IMR-90 (cell line): ENCODE measurements around the gene GDPD2. TPM values are rescaled to one million over a fixed set of nuclear protein-coding genes. Genes with fewer than 3 reads are reported as not detected.

Experiments used
- ATAC-seq: fragments of 200-7000 bp; cut with Tn5 transposase; 2 replicates; pipeline ENCODE4 v1.9.1; 2020; ENCODE audit warnings: low read depth, mild to moderate bottlenecking, moderate library complexity
- BruUV-seq: library from RNA; stranded (reverse); fragments of 400-500 nt; replicated peaks from 2 replicates; lab custom pipeline; 2021; lab: Mats Ljungman, UMichigan
- CTCF ChIA-PET: fragments of 300-600 bp; formaldehyde crosslinking; extraction: SDS; loops from one replicate; lab custom pipeline; 2021; ENCODE audit warnings: antibody characterized with exemption; lab: Yijun Ruan, JAX
- POLR2A ChIA-PET: fragments of 300-600 bp; sonication (Branson Sonifier 250); formaldehyde crosslinking; loops from one replicate; lab custom pipeline; 2022; ENCODE audit warnings: antibody characterized with exemption; ENCODE audit not compliant: unreplicated experiment; lab: Charles Lee
- DNase-seq: peaks from one replicate; pipeline ENCODE4 v3.0.0; 2013
- H2AFZ ChIP-seq: replicated peaks from 2 replicates; pipeline ENCODE3; 2013; ENCODE audit warnings: low read length, mild to moderate bottlenecking; ENCODE audit not compliant: poor library complexity
- H2AK5ac ChIP-seq: 2 replicates; pipeline ENCODE4 v1.6.1; 2013; ENCODE audit warnings: low read depth, low read length, inconsistent platforms
- H2AK9ac ChIP-seq: replicated peaks from 2 replicates; pipeline ENCODE3; 2013; ENCODE audit warnings: mild to moderate bottlenecking, low read depth, low read length, moderate library complexity; ENCODE audit not compliant: poor library complexity
- H2BK120ac ChIP-seq: 2 replicates; pipeline ENCODE4 v1.6.1; 2013; ENCODE audit warnings: low read depth, low read length, inconsistent platforms
- H2BK15ac ChIP-seq: 3 replicates; pipeline ENCODE4 v1.6.1; 2013; ENCODE audit warnings: low read depth, low read length, inconsistent platforms
- H2BK20ac ChIP-seq: 2 replicates; pipeline ENCODE4 v1.6.1; 2013; ENCODE audit warnings: low read depth, mild to moderate bottlenecking, inconsistent platforms, low read length, moderate library complexity
- H2BK5ac ChIP-seq: 2 replicates; pipeline ENCODE4 v1.6.1; 2013; ENCODE audit warnings: mild to moderate bottlenecking, low read depth, low read length, inconsistent platforms; ENCODE audit not compliant: poor library complexity, severe bottlenecking
- H3K14ac ChIP-seq: replicated peaks from 2 replicates; pipeline ENCODE4 v1.6.1; 2013; ENCODE audit warnings: low read depth, low read length, inconsistent platforms
- H3K18ac ChIP-seq: 2 replicates; pipeline ENCODE4 v1.6.1; 2013; ENCODE audit warnings: low read depth, low read length, control low read depth
- H3K23ac ChIP-seq: 2 replicates; pipeline ENCODE4 v1.6.1; 2013; ENCODE audit warnings: low read depth, low read length, inconsistent platforms
- H3K27ac ChIP-seq: 2 replicates; pipeline ENCODE4 v1.5.1; 2013; ENCODE audit warnings: mild to moderate bottlenecking, control low read depth, low read length; ENCODE audit not compliant: insufficient read depth
- H3K27me3 ChIP-seq: 2 replicates; pipeline ENCODE4 v1.6.1; 2013; ENCODE audit warnings: low read length; ENCODE audit not compliant: control insufficient read depth, insufficient read depth
- H3K36me3 ChIP-seq: 2 replicates; pipeline ENCODE4 v1.6.1; 2013; ENCODE audit warnings: low read length, mixed read lengths; ENCODE audit not compliant: control insufficient read depth, insufficient read depth
- H3K4ac ChIP-seq: 2 replicates; pipeline ENCODE4 v1.6.1; 2013; ENCODE audit warnings: low read depth, low read length, inconsistent platforms
- H3K4me1 ChIP-seq: 2 replicates; pipeline ENCODE4 v1.6.1; 2013; ENCODE audit warnings: low read length, mixed read lengths; ENCODE audit not compliant: control insufficient read depth, insufficient read depth
- H3K4me2 ChIP-seq: 2 replicates; pipeline ENCODE4 v1.6.1; 2013; ENCODE audit warnings: low read depth, mild to moderate bottlenecking, control low read depth, low read length, moderate library complexity
- H3K4me3 ChIP-seq: 2 replicates; pipeline ENCODE4 v1.5.1; 2013; ENCODE audit warnings: low read depth, mild to moderate bottlenecking, control low read depth, low read length, moderate library complexity; ENCODE audit not compliant: insufficient read depth
- H3K56ac ChIP-seq: 2 replicates; pipeline ENCODE4 v1.6.1; 2013; ENCODE audit warnings: low read length, inconsistent platforms; ENCODE audit not compliant: insufficient read depth; ENCODE audit errors: extremely low read depth
- H3K79me1 ChIP-seq, 2 experiments: 2 replicates each; pipeline ENCODE4 v1.6.1; 2013; ENCODE audit warnings: low read length in 2 of 2, inconsistent platforms in 1 of 2, low read depth in 1 of 2
- H3K9ac ChIP-seq: 2 replicates; pipeline ENCODE4 v1.6.1; 2013; ENCODE audit warnings: low read depth, low read length, control low read depth
- H3K9me1 ChIP-seq: 2 replicates; pipeline ENCODE4 v1.6.1; 2013; ENCODE audit warnings: low read length, inconsistent platforms; ENCODE audit not compliant: insufficient read depth
- H3K9me3 ChIP-seq: 2 replicates; pipeline ENCODE4 v1.6.1; 2013; ENCODE audit warnings: low read length; ENCODE audit not compliant: control insufficient read depth, insufficient read depth
- H4K20me1 ChIP-seq: 2 replicates; pipeline ENCODE4 v1.6.1; 2013; ENCODE audit warnings: low read length, inconsistent platforms; ENCODE audit not compliant: insufficient read depth
- H4K5ac ChIP-seq: 2 replicates; pipeline ENCODE4 v1.6.1; 2013; ENCODE audit warnings: mild to moderate bottlenecking, low read depth, low read length, control low read depth
- H4K8ac ChIP-seq, 2 experiments: 2 replicates each; pipeline ENCODE4 v1.6.1; 2013; ENCODE audit warnings: low read depth in 2 of 2, low read length in 2 of 2, control low read depth in 1 of 2, inconsistent platforms in 1 of 2
- H4K91ac ChIP-seq: 2 replicates; pipeline ENCODE4 v1.6.1; 2013; ENCODE audit warnings: low read depth, low read length, inconsistent platforms; ENCODE audit not compliant: insufficient read depth
- CHD1 ChIP-seq: IDR thresholded peaks from 2 replicates; pipeline ENCODE4 v1.6.1; 2012; ENCODE audit warnings: low read depth, low read length, improper control_type of control experiment
- ELK1 ChIP-seq: fragments of 150-350 bp; IDR thresholded peaks from 2 replicates; pipeline ENCODE4 v1.6.1; 2016; ENCODE audit warnings: low read depth, mild to moderate bottlenecking, low read length, moderate library complexity, borderline replicate concordance
- FOS ChIP-seq: fragments of 150-350 bp; IDR thresholded peaks from 2 replicates; pipeline ENCODE4 v1.6.1; 2016; ENCODE audit warnings: low read depth, low read length
- NFE2L2 ChIP-seq: fragments of 150-350 bp; IDR thresholded peaks from 2 replicates; pipeline ENCODE4 v1.6.1; 2016; ENCODE audit warnings: low read depth, mild to moderate bottlenecking, low read length
- POLR2A ChIP-seq: IDR thresholded peaks from 2 replicates; pipeline ENCODE4 v1.6.1; 2012; ENCODE audit warnings: mild to moderate bottlenecking, low read depth, low read length
- RAD21 ChIP-seq: IDR thresholded peaks from 2 replicates; pipeline ENCODE4 v1.6.1; 2012; ENCODE audit warnings: low read length, improper control_type of control experiment
- RFX5 ChIP-seq: IDR thresholded peaks from 2 replicates; pipeline ENCODE4 v1.8.0; 2012; ENCODE audit warnings: low read depth, mild to moderate bottlenecking, low read length, moderate library complexity
- SMC3 ChIP-seq: fragments of 150-350 bp; IDR thresholded peaks from 2 replicates; pipeline ENCODE4 v1.6.1; 2016; ENCODE audit warnings: low read depth, mild to moderate bottlenecking, antibody characterized with exemption, low read length, moderate library complexity
- WGBS, 2 experiments: methylation state at CpG; one replicate each; pipeline versions ENCODE4 v1.1.5 to v1.1.7; 2013; ENCODE audit warnings: missing lambda C conversion rate in 2 of 2; ENCODE audit not compliant: insufficient read length in 1 of 2; ENCODE audit errors: extremely low coverage in 2 of 2; 5-methylcytosine and 5-hydroxymethylcytosine counted together
- dilution Hi-C: fragments of 300-500 bp; cut with HindIII; formaldehyde crosslinking; loops from one replicate; pipeline ENCODE4 v1.14.3; 2018; ENCODE audit warnings: low sequenced_read_pairs; ENCODE audit not compliant: unreplicated experiment
- in situ Hi-C: fragments of 300-500 bp; cut with MboI; formaldehyde crosslinking; loops from 3 replicates; pipeline ENCODE4 v1.14.3; 2019; ENCODE audit warnings: low sequenced_read_pairs, inconsistent platforms, mixed read lengths
- intact Hi-C: fragments of 100-400 bp; cut with micrococcal nuclease; formaldehyde crosslinking; loops from 2 replicates; pipeline ENCODE4 v1.10.0; 2022
- polyA plus RNA-seq, 3 experiments: library from polyadenylated mRNA; depleted of rRNA; stranded (reverse); fragments of >200 nt; gene quantifications; 2 replicates each; pipeline ENCODE4 v1.2.3, GENCODE V29; 2012; ENCODE audit warnings: low replicate concordance in 1 of 3
- total RNA-seq: library from RNA; depleted of rRNA; stranded (reverse); fragments of >200 nt; gene quantifications from 2 replicates; pipeline ENCODE4 v1.2.3, GENCODE V29; 2012
- TF ChIP-seq, protein P1 (sequence below): conservative IDR thresholded peaks from 2 replicates; pipeline ENCODE4 v1.5.1; 2012; ENCODE audit warnings: mild to moderate bottlenecking, low read depth, low read length, improper control_type of control experiment
- TF ChIP-seq, protein P2 (sequence below): fragments of 150-350 bp; IDR thresholded peaks from 2 replicates; pipeline ENCODE4 v1.6.1; 2017; ENCODE audit warnings: mild to moderate bottlenecking, antibody characterized with exemption, low read length, low read depth

The GDPD2 gene
- total and polyA plus RNA-seq, 2 of the 4 experiments (the other 2 are of a cell fraction), result not detected

- H2AFZ ChIP-seq, result no peak overlapping the region
- in situ Hi-C loops (no loop called here), dilution Hi-C loops (no loop called here), intact Hi-C loops (no loop called here)
- H2BK120ac ChIP-seq, result no peak overlapping the region
- H3K4me3 ChIP-seq, result no peak overlapping the region
- H3K79me1 ChIP-seq, result no peaks in the 10 kb centered on the region
- H3K14ac ChIP-seq, result no peak overlapping the region
- 80% methylated on average over 2 of the region's 10 CpGs; no CpG with 5 or more reads in 1 of the 2 experiments for whole genome bisulfite sequencing, 2 experiments
- H2BK15ac ChIP-seq, result no peak overlapping the region
- ChIA-PET POLR2A (no interaction called here), CTCF (no interaction called here)
- H2AK5ac ChIP-seq, result no peak overlapping the region
- no peak overlapping the region for H4K91ac ChIP-seq
- H3K36me3 ChIP-seq, result 0 out of 2 replicates have a peak, but pooled peaks cover 2% of the 10 kb centered on the region
- no peak for DNase-seq
- H3K18ac ChIP-seq, result no peak overlapping the region
- ATAC-seq, result no peak
- H4K20me1 ChIP-seq, result no peaks in the 10 kb centered on the region
- H3K9me3 ChIP-seq, result no peaks in the 10 kb centered on the region
- H3K23ac ChIP-seq, result no peak overlapping the region
- no peaks in the 10 kb centered on the region for H3K4me1 ChIP-seq
- TF ChIP-seq NFE2L2 (no peak), SMC3 (no peak), CHD1 (no peak), ELK1 (no peak), FOS (no peak), RAD21 (no peak), POLR2A (no peak), RFX5 (no peak)
- TF ChIP-seq, protein P1, sequence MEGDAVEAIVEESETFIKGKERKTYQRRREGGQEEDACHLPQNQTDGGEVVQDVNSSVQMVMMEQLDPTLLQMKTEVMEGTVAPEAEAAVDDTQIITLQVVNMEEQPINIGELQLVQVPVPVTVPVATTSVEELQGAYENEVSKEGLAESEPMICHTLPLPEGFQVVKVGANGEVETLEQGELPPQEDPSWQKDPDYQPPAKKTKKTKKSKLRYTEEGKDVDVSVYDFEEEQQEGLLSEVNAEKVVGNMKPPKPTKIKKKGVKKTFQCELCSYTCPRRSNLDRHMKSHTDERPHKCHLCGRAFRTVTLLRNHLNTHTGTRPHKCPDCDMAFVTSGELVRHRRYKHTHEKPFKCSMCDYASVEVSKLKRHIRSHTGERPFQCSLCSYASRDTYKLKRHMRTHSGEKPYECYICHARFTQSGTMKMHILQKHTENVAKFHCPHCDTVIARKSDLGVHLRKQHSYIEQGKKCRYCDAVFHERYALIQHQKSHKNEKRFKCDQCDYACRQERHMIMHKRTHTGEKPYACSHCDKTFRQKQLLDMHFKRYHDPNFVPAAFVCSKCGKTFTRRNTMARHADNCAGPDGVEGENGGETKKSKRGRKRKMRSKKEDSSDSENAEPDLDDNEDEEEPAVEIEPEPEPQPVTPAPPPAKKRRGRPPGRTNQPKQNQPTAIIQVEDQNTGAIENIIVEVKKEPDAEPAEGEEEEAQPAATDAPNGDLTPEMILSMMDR, result no peak
- TF ChIP-seq, protein P2, sequence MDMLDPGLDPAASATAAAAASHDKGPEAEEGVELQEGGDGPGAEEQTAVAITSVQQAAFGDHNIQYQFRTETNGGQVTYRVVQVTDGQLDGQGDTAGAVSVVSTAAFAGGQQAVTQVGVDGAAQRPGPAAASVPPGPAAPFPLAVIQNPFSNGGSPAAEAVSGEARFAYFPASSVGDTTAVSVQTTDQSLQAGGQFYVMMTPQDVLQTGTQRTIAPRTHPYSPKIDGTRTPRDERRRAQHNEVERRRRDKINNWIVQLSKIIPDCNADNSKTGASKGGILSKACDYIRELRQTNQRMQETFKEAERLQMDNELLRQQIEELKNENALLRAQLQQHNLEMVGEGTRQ, result no peak
- H4K8ac ChIP-seq, result no peak overlapping the region
- no peak overlapping the region for H2BK5ac ChIP-seq
- no peak overlapping the region for H2BK20ac ChIP-seq
- H3K27ac ChIP-seq, result no peak overlapping the region
- H2AK9ac ChIP-seq, result no peak overlapping the region
- H3K4me2 ChIP-seq, result no peak overlapping the region
- peaks cover 6% of the 10 kb centered on the region; the same call in 1 of the 2 replicates for H3K27me3 ChIP-seq
- H3K9me1 ChIP-seq, result no peaks in the 10 kb centered on the region
- H3K9ac ChIP-seq, result no peak overlapping the region
- no peak overlapping the region for H4K5ac ChIP-seq
- no peak overlapping the region for H3K56ac ChIP-seq
- no peak overlapping the region for H3K4ac ChIP-seq
- no TSS peak for BruUV-seq
These were observed 1.7 kb downstream of the GDPD2 start for GRCh38 chrX:70424801-70425200.
